ENCODE data around the gene SLC2A4. TPM values are rescaled to one million over a fixed set of nuclear protein-coding genes. Genes with fewer than 3 reads are reported as not detected.

SLC2A4 gene
- total RNA-seq, 1 experiment from 2014 or later = 1.5 TPM

DNA sequence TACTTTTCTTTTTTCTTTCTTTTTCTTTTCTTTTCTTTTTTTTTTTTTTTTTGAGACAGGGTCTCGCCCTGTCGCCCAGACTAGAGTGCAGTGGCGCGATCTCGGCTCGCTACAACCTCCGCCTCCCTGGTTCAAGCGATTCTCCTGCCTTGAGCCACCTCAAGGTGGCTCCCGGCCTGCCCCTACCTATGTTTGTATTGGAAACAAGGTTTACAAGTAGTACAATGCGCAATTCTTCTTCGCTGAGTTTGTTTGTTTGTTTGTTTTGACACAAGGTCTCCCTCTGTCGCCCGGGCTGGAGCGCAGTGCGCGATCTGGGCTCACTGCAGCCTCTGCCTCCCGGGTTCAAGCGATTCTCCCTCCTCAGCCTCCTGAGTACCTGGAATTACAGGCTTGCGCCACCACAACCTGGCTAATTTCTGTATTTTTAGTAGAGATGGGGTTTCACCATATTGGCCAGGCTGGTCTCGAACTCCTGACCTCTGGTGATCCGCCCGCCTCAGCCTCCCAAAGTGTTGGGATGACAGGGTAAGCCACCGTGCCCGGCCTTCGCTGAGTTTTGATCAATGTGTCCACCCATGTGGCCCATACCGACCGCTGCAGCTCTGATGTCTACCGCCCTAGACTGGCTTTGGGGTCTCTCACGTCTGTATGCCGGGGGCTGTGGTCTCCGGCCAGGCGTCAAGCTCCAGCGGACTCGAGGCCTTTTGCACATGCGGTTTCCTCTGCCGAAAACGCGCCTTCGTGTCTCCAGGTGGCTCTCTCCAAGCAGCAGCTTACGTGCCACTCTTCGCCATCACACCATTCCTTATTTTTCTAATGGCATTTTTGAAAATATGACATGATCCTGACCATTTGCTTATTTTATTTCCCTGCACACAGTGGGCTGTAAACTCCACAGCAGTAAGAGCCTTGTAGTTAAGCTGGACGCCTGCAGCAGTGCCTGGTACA lies 14.0 kb downstream of the SLC2A4 start:
- Histone ChIP-seq H3K9me3 (ENCODE audit: insufficient read depth, low read depth) (no peaks in the 10 kb centered on the region), H3K4me2 (peak overlapping the region; percentile 82), H3K36me3 (ENCODE audit: low read depth) (no peaks in the 10 kb centered on the region), H3F3A (ENCODE audit: insufficient read depth, low read depth) (peaks cover 32% of the 10 kb centered on the region; the same call in 1 of the 2 replicates), H3K27ac (no peak overlapping the region), H4K20me1 (ENCODE audit: insufficient read depth) (no peaks in the 10 kb centered on the region), H3K79me2 (ENCODE audit: low read depth) (no peaks in the 10 kb centered on the region), H2AFZ (peak overlapping the region; percentile 44; the same call in 1 of the 2 replicates), H3K9me2 (ENCODE audit: insufficient read depth) (no peaks in the 10 kb centered on the region), H3K27me3 (ENCODE audit: insufficient read depth, low read depth) (peaks cover 7% of the 10 kb centered on the region; the same call in 1 of the 2 replicates), H3K4me1 (replicated peaks; ENCODE audit: insufficient read depth) (peaks cover 25% of the 10 kb centered on the region), H3K4me3 (peak overlapping the region; percentile 30; the same call in 1 of the 2 replicates)
- ChIA-PET POLR2A (ENCODE audit: unreplicated experiment) (no interaction called here), CTCF (interaction anchor here (1.0 to 1.3 kb wide), 2 partner anchors 10 to 233 kb away, joined by 3 read pairs; no protein-coding TSS in a partner anchor)
- no peak for TF ChIP-seq EZH2 (IDR thresholded peaks at IDR 0.05; ENCODE audit: low read depth)
- TF ChIP-seq, protein P1, sequence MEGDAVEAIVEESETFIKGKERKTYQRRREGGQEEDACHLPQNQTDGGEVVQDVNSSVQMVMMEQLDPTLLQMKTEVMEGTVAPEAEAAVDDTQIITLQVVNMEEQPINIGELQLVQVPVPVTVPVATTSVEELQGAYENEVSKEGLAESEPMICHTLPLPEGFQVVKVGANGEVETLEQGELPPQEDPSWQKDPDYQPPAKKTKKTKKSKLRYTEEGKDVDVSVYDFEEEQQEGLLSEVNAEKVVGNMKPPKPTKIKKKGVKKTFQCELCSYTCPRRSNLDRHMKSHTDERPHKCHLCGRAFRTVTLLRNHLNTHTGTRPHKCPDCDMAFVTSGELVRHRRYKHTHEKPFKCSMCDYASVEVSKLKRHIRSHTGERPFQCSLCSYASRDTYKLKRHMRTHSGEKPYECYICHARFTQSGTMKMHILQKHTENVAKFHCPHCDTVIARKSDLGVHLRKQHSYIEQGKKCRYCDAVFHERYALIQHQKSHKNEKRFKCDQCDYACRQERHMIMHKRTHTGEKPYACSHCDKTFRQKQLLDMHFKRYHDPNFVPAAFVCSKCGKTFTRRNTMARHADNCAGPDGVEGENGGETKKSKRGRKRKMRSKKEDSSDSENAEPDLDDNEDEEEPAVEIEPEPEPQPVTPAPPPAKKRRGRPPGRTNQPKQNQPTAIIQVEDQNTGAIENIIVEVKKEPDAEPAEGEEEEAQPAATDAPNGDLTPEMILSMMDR (conservative IDR thresholded peaks at IDR 0.05) = no peak
- BruUV-seq (replicated peaks) = no TSS peak
- DNase-seq = no peak
- intact Hi-C loops (cut with micrococcal nuclease; ENCODE audit: unreplicated experiment) = loop anchor here (1.0 kb wide), 2 partner anchors 15 to 249 kb away; no protein-coding TSS in a partner anchor

DNA sequence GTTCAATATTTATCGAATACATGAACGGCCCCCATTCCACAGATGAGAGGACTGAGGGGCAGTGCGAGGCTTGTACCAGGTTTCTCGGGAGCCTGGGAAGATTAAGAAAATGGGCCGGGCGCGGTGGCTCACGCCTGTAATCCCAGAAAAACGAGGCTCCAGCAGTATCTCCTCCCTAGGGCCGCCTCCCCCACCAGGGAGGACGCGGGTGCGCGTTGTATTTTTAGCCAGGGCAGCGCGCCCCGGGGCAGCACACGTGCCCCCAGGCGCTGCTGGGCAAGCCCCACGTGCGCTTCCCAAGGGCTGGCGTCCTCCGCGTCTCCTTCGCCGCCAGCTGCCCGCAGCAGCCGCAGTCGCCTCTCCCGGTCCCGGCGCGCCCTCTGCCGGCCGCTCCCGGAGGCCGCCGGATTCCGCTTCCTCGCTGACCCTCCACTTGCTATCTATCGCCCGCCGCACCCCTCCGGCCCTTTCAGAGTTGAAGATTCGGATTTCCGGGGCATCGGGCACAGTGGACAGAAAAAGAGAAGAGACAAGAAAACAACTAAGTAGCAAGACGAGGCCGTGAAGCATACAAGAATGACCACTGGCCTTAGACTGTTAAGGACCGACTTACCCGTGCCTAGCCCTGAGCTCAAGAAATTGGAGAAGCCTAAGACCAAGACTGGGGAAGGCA lies 14.8 kb downstream of the SLC2A4 start:
- no TSS peak for BruUV-seq (replicated peaks)
- peak overlapping the region; percentile 36 for H3K4me3 ChIP-seq
- H3K9me2 ChIP-seq (ENCODE audit: insufficient read depth) = no peaks in the 10 kb centered on the region
- no peaks in the 10 kb centered on the region for H3K9me3 ChIP-seq (ENCODE audit: insufficient read depth, low read depth)
- H3F3A ChIP-seq (ENCODE audit: insufficient read depth, low read depth) = peaks cover 32% of the 10 kb centered on the region; the same call in 1 of the 2 replicates
- peak overlapping the region; percentile 82 for H3K4me2 ChIP-seq
- H4K20me1 ChIP-seq (ENCODE audit: insufficient read depth) = no peaks in the 10 kb centered on the region
- H3K4me1 ChIP-seq (replicated peaks; ENCODE audit: insufficient read depth) = peaks cover 25% of the 10 kb centered on the region
- no peaks in the 10 kb centered on the region for H3K79me2 ChIP-seq (ENCODE audit: low read depth)
- no peak overlapping the region for H3K27ac ChIP-seq
- H3K27me3 ChIP-seq (ENCODE audit: insufficient read depth, low read depth) = no peaks in the 10 kb centered on the region
- DNase-seq = peak; percentile 61 to 90
- TF ChIP-seq, protein P1 (conservative IDR thresholded peaks at IDR 0.05) = peak; percentile 95
- TF ChIP-seq EZH2 (IDR thresholded peaks at IDR 0.05; ENCODE audit: low read depth) = no peak
- intact Hi-C loops (cut with micrococcal nuclease; ENCODE audit: unreplicated experiment) = loop anchor here (1.0 kb wide), 2 partner anchors 16 to 250 kb away; no protein-coding TSS in a partner anchor
- CTCF ChIA-PET = interaction anchor here (0.7 to 1.3 kb wide), 5 partner anchors 9 to 324 kb away, joined by 3 to 5 read pairs (median 3); no protein-coding TSS in a partner anchor
- peak overlapping the region; percentile 44; the same call in 1 of the 2 replicates for H2AFZ ChIP-seq
- POLR2A ChIA-PET (ENCODE audit: unreplicated experiment) = interaction anchor here (0.7 kb wide), 1 partner anchor 49 kb away, joined by 5 read pairs; no protein-coding TSS in a partner anchor
- H3K36me3 ChIP-seq (ENCODE audit: low read depth) = no peaks in the 10 kb centered on the region

DNA sequence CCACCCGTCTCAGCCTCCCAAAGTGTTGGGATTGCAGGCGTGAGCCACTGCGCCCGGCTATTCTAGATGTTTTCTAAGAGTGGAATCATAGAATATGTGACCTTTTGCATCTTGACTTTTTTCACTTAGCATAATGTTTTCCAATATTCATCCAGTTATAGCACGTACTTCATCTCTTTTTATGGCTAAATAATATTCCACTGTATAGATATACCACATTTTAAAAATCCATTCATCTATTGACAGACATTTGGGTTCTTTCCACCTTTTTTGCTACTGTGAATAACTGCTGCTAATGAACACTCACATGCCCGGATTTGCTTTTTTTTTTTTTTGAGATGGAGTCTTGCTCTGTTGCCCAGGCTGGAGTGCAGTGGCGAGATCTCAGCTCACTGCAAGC lies 22.7 kb downstream of the SLC2A4 start:
- peaks cover 6% of the 10 kb centered on the region for H3K36me3 ChIP-seq (ENCODE audit: low read depth)
- H3K9me2 ChIP-seq (ENCODE audit: insufficient read depth) = no peaks in the 10 kb centered on the region
- no peak overlapping the region for H2AFZ ChIP-seq
- DNase-seq = no peak
- intact Hi-C loops (cut with micrococcal nuclease; ENCODE audit: unreplicated experiment) = no loop called here
- ChIA-PET POLR2A (ENCODE audit: unreplicated experiment) (no interaction called here), CTCF (no interaction called here)
- no peak overlapping the region for H3K4me2 ChIP-seq
- H3K27ac ChIP-seq = no peak overlapping the region
- peaks cover 29% of the 10 kb centered on the region for H3F3A ChIP-seq (ENCODE audit: insufficient read depth, low read depth)
- H3K4me1 ChIP-seq (replicated peaks; ENCODE audit: insufficient read depth) = peaks cover under 1% of the 10 kb centered on the region
- no peak overlapping the region for H3K4me3 ChIP-seq
- TF ChIP-seq EZH2 (IDR thresholded peaks at IDR 0.05; ENCODE audit: low read depth) = no peak
- TF ChIP-seq, protein P1 (conservative IDR thresholded peaks at IDR 0.05) = no peak
- peaks cover 18% of the 10 kb centered on the region for H3K79me2 ChIP-seq (ENCODE audit: low read depth)
- H3K9me3 ChIP-seq (ENCODE audit: insufficient read depth, low read depth) = no peaks in the 10 kb centered on the region
- H4K20me1 ChIP-seq (ENCODE audit: insufficient read depth) = peaks cover 4% of the 10 kb centered on the region
- H3K27me3 ChIP-seq (ENCODE audit: insufficient read depth, low read depth) = no peaks in the 10 kb centered on the region
- BruUV-seq (replicated peaks) = no TSS peak
